GM18867 (cell line): ENCODE measurements around the gene TTC9.
A peak's percentile ranks its signal among the peaks of the same experiment; 100 is the strongest.

ENCODE experiments used
- ATAC-seq: cut with Tn5 transposase; IDR thresholded peaks from one replicate; pipeline ENCODE4 v1.9.1; 2021; ENCODE audit warnings: mild to moderate bottlenecking, moderate library complexity; ENCODE audit not compliant: unreplicated experiment

The TTC9 gene

DNA sequence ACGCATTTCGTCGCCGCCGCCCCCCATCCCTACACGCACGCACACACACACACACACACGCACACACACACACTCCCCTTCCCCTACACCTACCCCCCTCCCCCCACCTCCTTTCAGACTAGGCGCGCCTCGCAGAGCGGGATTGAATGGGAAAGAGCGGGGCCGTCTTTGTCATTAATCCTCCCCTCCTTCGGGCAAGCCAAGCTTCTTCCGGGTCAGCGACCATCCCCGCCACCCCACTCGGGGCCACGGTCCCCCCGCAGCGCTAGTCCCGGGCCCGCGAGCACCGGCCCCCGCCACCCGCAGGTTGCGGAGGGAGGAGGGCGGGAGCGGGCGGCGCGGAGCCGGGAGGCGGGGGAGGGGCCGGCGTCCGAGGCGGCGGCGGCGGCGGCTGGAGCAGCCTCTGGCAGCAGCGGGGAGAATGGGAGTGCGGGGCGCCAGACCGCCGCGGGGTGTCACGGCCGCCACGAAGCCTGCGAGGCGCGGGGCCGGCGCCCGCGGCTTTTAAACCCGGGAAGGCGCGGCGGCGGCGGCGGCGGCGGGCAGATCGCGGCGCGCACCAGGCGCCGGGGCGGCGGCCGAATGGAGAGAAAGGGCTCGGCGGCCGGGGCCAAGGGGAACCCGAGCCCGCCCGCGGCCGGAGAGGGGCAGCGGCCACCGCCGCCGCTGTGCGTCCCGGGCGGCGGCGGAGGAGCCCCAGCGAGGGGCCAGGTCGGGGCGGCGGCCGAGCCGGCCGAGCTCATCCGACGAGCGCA lies at the start of gene TTC9:
Gene TTC9, plus strand, starts transcription at position 369 of the 755 bp plus-strand sequence. Its CDS starts 214 bp downstream, at position 583.
- peak; percentile 29 for ATAC-seq

DNA sequence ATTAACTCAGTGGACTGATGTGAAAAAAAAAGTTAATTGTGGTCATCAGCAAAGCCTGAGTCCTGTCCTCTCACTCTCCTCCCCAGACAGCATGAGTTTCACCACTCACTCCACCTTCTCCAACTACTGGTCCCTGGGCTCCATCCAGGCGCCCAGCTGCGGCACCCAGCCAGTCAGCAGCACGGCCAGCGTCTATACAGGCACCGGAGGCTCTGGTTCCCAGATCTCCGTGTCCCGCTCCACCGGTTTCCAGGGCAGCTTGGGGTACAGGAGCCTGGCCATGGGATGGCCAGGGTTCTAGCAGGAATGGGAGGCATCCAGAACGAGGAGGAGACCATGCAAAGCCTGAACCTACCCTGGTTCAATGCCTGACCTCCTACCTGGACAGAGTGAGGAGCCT lies 47.3 kb upstream of the TTC9 start:
- ATAC-seq, result no peak

DNA sequence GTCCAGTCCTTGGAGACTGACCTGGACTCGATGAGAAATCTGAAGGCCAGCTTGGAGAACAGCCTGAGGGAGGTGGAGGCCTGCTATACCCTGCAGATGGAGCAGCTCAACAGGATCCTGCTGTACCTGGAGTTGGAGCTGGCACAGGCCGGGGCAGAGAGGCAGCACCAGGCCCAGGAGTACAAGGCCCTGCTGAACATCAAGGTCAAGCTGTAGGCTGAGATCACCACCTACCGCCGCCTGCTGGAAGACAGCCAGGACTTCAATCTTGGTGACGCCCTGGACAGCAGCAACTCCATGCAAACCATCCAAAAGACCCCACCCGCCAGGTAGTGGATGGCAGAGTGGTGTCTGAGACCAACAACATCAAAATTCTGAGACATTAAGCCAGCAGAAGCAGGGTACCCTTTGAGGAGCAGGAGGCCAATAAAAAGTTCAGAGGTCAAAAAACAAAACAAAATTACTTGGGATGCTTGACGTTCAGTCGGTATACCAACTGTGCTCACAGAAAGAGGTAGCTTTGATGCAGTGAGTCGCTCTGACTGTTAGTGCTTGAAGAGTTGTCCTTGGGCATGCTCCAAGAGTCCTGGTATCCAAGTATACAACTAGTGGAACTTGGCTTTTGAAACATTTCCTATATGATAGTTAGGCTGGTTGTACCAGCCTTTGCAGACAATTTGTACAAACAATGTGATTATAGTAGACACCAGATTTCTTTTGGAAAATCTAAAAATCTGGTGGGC lies 46.1 kb upstream of the TTC9 start:
- ATAC-seq, result no peak

DNA sequence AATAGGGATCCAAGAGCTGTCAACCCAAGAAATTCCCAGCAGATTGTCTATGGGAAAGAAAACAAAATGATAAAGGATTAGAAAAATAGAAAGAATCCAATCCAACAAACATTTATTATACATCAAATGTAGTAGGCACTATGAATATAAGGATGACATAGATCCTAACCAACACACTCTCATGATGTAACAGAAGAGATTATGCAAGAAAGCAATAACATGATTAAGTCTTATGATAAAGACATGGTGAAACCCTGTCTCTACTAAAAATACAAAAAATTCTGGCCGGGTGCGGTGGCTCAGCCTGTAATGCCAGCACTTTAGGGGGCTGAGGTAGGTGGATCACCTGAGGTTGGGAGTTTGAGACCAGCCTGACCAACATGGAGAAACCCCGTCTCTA lies 44.0 kb upstream of the TTC9 start:
- no peak for ATAC-seq

DNA sequence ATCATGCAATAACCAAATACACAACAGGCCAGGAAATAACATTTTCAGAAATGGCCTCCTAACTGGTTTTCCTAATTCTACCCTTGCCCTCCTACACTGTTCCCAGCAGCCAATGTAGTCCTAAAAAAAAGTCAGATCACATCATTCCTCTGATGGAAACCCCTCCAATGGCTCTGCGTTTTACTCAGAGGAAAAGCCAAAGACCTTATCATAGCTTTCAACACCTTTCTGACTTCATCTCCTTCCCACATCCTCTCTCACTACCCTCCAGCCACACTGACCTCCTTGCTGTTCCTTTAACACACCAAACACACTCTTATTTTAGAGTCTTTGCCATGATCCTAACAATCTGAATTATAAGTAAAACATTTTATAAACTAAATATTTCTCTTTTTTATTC lies 42.4 kb upstream of the TTC9 start:
- no peak for ATAC-seq

DNA sequence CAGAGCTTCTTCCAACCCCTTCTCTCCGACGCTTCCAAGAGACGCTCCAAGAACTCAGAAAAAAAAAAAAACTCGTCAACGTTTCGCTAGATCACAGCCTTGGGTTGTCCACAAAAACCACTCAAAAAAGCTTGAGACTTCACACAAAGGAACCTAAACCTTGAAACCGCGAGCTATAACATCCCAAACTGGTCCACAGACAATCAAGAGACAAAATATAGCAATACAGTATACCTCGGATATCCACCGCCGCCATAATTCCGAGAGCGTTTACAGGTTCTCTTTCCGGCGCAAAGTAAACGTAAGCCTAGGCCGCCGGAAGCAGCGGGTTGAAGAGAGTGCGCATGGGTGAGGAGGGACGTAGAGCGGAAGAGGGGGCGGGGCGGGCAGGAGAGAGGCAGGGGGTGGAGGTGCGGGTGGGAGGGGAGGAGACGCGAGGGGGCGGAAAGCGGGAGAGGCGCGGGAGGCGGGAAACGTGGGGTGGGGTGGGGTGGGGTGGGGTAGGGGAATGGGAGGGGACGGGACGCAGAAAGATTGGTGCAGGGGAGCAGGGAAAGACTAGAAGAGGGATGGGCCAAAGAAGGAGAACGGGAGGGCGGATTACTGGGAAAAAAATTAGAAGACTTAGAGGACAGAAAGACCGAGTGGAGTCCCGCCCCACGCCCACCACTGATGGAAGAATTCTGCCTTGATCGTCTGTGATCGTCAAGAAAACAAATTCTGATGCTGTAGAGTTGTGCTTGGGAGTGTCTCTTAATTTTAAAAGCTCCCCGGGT lies 41.1 kb upstream of the TTC9 start, which contains the start of gene MED6:
Gene MED6, minus strand, starts transcription at position 274 of the 776 bp plus-strand sequence. Its CDS starts 18 bp downstream, at position 256.
- peak; percentile 91 for ATAC-seq

DNA sequence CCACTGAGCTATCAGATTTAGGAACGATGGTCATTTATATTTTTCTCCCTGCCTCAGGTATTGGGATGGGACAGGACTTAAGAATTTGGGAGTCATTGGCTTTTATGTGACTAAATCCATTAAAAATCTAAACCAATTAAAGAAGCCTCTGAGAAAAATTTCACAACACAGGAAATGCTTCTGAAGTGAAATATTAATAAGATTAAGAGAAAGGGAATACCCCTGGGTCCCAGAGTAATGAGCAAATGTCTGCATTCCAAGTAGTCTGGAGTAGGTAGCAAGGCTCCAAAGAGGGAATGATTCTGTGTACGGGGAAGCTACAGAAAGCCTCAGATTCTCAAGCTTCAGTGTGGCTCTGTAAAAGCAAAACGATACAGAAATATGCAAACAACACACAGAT lies 40.6 kb upstream of the TTC9 start:
- no peak for ATAC-seq

DNA sequence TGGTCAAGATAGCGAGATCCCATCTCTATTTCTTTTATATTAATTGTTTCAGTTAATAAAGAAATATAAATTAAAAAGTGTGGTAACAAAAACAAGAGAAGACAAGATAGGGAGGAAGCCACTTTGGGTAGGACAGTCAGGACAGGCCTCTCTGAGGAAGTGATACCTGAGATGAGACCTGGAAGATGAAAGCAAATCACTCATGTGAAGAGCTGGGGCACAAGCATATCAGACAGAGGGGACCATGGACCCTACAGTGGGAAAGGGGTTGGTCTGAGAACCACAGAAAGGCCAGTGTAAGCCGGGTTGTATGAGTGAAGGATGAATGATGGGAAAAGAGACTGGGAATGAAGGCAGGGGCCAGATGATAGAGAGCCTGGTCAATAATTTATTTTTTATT lies 39.5 kb upstream of the TTC9 start:
- no peak for ATAC-seq

DNA sequence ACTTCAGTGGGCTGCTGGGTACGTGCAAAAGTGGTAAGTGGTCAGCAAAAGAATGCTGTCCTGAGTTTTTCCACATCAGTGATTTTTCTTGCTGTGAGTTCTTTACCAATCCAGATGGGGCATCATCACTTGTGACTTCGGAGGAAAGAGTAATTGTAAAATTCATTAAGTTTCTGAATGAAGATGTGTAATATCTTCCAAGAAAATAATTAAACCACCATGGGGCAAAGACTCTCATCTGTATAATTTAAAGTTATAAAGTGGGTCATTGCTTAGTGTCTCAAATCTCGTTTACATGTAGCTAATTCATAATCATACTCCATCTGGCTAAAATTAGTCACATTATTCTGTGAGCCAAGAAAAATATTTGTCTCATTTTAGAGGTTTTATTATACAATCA lies 30.5 kb upstream of the TTC9 start:
- ATAC-seq, result no peak

DNA sequence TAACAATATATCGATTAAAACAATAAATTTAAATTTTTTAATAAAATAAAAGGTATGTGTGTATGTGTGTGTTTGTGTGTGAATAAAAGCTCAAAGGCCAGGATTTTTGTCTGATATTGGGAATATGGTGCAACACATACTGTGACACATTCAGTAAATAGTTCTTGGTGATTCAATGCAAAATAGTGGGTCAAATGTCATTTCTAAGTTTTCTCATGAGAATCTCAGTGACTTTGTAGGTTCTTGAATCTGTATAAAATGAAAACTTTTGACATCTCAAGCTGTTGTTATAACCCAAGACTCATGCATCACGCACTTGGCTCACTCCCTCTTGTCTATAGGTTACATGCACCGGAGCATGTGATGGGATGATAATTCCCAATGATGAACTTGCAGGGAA lies 25.1 kb upstream of the TTC9 start:
- ATAC-seq, result no peak

DNA sequence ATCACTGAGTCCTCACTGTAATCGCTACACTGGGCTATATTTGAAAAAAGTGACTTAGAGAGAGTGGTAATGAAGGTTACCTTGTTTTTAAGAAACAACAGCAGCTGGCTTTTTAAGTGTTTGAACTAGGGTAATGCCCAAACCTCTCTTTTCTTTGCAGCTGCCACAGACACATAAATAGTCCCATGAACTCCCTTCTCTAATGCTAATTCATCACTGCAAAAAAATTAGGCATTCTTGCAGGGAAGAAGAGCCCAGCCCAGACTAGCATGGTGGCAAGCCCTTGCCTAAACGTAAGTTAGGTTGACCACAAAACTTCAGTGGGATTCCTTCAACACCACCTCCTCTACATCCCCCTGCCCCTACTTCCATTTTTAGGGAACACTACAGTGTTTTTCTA lies 23.4 kb upstream of the TTC9 start:
- no peak for ATAC-seq

DNA sequence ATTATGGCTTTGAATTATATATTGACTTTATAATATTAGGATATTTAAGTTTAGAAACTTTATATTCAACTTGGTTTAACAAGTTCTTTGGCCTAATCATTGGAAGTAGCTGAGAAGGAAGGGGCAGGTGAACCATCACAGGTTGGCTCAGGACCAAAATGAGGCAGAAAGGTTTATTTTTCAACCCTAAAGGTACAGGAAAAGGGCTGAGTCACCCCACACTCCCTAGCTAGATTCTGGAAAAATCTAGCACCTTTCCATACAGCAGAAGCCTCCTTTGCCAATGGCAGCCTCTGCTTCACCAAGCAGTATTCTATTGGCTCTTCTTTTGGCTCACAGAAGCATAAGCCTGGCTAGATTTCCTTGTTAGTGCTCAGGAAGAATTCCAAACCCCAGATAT lies 22.0 kb upstream of the TTC9 start:
- ATAC-seq, result no peak

DNA sequence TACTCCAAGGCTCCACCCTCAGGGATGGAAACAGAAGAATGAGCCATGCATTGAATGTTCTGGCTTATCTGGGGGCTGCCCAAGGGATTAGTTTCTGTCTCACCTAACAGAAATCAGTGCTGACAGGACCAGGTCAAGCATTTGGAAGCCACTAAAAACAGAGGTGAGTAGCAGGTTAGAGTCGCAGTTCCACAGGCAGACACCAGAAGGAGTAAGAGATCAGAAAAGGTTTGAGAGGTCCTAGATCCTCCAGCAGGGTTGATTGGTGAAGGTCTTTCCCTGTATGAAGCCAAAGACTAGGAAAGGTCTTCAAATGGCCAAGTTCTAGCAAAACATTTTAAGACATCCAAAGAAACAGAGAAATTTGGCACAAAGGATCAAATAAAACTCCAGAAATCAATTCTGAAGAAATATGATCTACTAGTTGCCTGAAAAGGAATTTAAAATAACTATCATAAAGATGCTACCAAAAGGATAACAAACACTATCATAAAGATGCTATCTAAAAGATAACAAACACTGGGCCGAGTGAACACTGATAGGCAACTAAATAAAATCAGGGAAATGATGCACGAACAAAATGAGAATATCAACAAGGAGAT lies 19.5 kb upstream of the TTC9 start:
- peak; percentile 64 for ATAC-seq

DNA sequence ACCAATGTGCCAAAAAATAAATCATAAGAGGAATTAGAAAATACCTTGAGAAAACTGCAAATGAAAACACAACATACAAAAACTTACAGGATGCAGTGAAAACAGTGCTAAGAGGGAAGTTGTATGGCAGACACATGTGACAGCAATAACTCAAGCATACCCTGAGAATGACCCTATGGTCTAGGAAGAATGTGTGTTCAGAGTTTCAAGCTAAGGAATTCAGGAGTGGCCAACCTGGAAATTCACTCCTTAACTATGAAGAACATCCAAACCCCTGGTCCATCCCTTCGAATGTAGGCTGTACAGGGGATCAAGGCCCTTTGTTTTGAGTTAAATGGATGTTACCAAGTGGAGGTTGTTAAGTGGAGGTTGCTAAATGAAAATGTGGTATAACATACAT lies 16.7 kb upstream of the TTC9 start:
- ATAC-seq, result no peak

DNA sequence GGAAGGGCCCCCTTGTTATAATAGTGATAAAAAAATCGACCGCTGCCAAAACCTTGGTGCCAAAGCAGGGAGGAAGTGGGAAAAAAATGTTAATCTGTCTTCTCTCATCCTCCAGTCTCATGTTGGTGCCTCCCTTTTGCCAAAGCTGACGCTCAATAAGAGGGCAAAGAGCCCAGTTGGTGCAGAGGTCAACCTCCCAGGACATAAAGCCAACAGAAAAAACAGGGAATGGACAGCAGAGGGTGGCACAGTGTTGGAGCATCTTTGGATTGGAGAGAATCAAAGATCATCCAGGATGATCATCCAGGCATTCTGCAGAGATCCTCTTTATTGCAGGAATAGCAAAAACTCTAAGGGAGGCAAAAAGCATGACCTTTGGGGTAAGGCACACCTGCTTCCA lies 9.8 kb upstream of the TTC9 start:
- ATAC-seq, result no peak

DNA sequence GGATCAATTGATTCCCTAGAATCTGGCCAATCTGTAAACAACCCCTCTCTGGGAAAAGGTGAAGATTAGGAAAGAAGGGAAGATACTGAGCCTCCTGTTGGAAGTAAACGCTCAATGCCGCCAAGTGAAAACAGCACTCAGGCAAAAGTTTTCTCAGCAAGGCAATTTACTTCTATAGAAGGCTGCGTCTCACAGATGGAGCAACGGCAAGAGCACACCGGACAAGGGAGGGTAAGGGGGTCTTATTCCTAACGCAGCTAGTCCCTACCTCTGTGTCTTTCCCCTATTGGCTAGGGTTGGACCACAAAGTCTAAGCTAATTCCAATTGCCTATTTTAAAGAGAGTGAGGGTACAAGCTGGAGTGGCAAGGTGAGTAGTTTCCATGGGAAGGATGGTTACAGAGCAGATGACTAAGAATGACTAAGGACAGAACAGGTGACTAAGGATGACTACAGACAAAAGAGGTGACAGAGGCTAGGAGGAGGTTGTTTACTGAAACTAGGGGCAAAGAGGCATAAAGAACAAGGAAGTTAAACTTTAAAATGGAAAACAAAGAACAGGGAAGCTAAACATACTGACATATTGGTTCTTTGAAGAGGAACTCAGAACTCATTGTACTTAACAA lies 5.6 kb upstream of the TTC9 start:
- ATAC-seq, result no peak

DNA sequence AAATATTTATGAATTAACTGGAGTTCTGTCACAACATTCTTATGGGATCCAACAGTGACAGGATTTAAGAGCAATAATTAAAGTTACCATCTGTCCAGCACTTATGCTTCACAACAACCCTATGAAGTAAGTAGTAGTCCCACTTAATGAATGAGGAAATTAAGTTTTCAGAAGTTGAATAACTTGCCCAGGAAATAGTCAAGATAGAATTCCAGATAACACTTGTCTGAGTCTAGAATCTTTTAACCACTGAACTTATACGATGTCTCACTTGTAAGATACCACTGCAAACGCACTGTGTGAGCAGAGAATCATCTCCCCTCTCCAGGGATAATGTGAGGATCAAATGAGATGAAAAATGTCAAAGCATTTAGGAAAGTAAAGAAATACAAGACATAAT lies 3.3 kb upstream of the TTC9 start:
- ATAC-seq, result no peak

DNA sequence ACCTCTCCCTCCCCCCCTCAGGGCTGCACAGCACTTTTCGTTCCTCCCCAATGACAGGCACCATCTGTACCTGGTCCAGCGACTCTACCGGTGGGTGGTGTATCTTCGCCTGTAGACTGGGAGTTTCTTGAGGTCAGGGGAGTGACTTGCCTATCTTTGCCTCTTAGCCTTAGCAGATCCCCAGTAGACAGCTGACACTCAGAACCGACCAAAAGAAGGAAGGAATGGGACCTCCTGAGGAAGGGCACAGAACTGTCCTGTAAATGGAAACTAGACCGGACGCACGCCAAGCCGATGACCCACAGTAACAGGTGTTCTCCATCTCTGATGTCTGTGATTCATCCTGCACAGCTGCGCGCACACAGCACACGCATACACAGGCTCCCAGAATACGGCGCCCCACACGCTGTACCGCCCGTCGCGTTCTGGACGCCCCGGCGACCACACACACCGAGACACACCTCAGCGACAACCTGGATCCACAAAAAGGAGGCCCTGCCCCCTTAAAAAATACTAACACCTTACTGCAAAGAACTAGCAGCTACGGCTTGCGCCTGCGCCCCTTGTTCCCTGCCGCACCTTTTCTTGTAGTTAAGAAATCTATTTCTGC lies 673 bp upstream of the TTC9 start:
- peak; percentile 70 for ATAC-seq

DNA sequence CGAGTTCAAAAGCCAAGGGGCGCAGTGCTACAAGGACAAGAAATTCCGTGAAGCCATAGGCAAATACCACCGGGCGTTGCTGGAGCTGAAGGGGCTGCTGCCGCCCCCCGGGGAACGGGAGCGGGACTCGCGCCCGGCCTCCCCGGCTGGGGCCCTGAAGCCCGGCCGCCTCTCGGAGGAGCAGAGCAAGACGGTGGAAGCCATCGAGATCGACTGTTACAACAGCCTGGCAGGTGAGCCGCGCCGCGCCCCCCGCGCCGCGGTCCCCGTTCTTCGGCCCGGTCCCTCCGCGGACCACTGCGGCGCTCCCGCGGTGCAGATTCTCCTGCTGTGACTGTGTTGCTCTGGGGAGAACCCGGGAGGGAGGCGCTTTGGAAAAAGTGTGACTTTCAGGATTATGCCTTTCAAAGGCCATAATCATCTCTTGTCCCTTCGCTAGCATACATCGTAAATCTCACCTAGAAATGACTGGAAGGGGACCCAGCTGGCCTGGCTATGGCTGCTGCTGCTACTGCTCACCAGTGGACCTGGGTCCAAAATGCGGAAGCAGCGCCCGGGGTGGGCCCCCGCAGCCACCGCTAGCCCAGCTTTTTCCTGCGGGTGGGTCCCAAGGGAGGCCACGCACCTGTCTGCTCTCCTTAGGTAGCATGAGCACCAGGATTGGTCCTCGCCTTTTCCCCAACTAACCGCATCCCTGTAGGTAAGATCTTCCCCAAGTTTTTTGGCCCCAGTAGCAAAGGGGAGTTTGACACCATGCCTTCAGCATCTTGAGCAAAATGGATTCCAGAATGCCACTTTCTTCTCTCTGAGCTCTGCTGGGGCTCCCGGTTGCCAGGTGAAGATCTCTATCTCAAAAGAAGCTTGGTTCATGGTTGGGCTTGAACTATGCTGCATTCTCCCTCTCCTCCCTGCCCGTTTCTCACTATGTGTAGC lies 853 bp downstream of the TTC9 start:
- peak; percentile 33 for ATAC-seq
